ENCODE measurements around the gene LMCD1. TPM values are rescaled to one million over a fixed set of nuclear protein-coding genes. Genes with fewer than 3 reads are reported as not detected.

Gene LMCD1
- total RNA-seq, 2 experiments from 2014 or later, result 0.47 TPM; not detected in 1

DNA sequence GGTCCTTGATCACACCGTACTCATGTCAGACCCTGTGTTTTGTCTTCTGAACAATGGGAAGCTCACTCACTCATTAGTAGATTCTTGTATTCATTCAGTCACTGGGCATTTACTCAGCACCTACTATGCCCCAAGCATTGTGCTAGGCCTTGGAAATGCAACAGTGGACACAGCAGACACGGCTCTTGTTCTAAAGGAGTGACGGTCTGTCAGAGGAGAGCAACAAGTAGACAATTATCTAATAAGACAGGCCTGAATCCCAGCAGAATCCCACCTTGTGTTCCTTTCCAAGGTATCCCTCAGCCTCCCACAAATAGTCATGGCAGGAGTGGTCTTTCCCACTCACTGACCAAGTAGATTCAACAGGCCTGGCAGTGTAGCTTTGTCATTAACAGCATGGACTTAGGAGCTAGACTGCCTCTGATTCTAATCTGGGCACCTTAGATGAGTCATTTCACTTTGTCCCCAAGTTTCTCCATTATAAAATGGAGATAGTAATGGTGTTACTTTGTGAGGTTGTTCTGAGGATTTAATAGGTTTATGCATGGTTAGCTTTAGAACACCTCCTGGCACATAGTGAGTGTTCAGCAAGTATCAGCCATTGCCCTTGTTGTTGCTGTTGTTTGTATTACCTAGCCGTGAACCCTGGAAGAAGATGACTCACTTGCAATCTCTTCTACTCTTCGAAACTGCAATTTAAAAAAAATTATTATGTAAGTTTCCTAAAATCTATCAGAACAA is 73.9 kb downstream of the LMCD1 start:
- ChIA-PET POLR2A (interaction anchor here (0.6 kb wide), 1 partner anchor 1923 kb away, joined by 4 read pairs; no protein-coding TSS in a partner anchor), CTCF (ENCODE audit: unreplicated experiment) (no interaction called here)
- Histone ChIP-seq H3K4me3 (ENCODE audit: low read depth, low read length, poor library complexity, severe bottlenecking) (no peak overlapping the region), H2AFZ (ENCODE audit: low read length) (no peak overlapping the region), H3K79me2 (ENCODE audit: insufficient read depth, low read depth, low read length) (no peaks in the 10 kb centered on the region), H4K20me1 (ENCODE audit: insufficient read depth, low read length) (no peaks in the 10 kb centered on the region), H3K9me3 (ENCODE audit: low read length) (no peaks in the 10 kb centered on the region), H3K9me2 (ENCODE audit: insufficient read depth, low read length) (no peaks in the 10 kb centered on the region), H3K27ac (ENCODE audit: low read depth, low read length, poor library complexity, severe bottlenecking) (no peak overlapping the region), H3K4me2 (ENCODE audit: low read length) (no peak overlapping the region), H3K4me1 (ENCODE audit: insufficient read depth, low read length, poor library complexity, severe bottlenecking) (no peaks in the 10 kb centered on the region), H3K36me3 (ENCODE audit: insufficient read depth, low read length) (no peaks in the 10 kb centered on the region)
- TF ChIP-seq, protein P1, sequence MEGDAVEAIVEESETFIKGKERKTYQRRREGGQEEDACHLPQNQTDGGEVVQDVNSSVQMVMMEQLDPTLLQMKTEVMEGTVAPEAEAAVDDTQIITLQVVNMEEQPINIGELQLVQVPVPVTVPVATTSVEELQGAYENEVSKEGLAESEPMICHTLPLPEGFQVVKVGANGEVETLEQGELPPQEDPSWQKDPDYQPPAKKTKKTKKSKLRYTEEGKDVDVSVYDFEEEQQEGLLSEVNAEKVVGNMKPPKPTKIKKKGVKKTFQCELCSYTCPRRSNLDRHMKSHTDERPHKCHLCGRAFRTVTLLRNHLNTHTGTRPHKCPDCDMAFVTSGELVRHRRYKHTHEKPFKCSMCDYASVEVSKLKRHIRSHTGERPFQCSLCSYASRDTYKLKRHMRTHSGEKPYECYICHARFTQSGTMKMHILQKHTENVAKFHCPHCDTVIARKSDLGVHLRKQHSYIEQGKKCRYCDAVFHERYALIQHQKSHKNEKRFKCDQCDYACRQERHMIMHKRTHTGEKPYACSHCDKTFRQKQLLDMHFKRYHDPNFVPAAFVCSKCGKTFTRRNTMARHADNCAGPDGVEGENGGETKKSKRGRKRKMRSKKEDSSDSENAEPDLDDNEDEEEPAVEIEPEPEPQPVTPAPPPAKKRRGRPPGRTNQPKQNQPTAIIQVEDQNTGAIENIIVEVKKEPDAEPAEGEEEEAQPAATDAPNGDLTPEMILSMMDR (conservative IDR thresholded peaks at IDR 0.05; ENCODE audit: low read length), result no peak
- no peak for TF ChIP-seq EZH2phosphoT487 (IDR thresholded peaks at IDR 0.05; ENCODE audit: borderline replicate concordance, low read depth, low read length)
- intact Hi-C loops (cut with micrococcal nuclease; ENCODE audit: unreplicated experiment), result no loop called here
- no TSS peak for BruUV-seq (replicated peaks)
- no peak for DNase-seq (ENCODE audit: low spot score)

DNA sequence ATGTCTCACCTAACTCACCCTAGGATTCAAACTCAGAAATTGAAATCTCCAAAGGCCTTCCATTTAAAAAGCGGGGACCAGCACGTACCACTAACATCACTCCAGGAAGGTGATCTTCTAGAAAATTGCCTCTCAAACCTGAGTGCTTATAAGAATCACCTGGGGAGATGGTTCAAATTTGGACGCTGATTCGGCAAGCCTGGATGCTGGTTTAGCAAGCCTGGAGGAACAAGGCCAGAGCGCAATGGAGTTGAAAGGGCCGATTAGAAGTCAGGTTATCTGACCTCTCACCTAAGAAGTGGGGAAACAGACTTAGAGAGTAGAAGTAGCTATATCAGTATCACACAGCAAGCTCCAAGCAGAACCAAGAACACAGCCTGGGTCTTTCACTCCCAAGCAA is 74.8 kb downstream of the LMCD1 start:
- no TSS peak for BruUV-seq (replicated peaks)

More for the DNA sequence above, 74.8 kb downstream of the LMCD1 start:
- Histone ChIP-seq H3K4me3 (ENCODE audit: low read depth, low read length, poor library complexity, severe bottlenecking) (no peak overlapping the region), H3K4me2 (ENCODE audit: low read length) (no peak overlapping the region), H3K4me1 (ENCODE audit: insufficient read depth, low read length, poor library complexity, severe bottlenecking) (no peaks in the 10 kb centered on the region), H3K27ac (ENCODE audit: low read depth, low read length, poor library complexity, severe bottlenecking) (no peak overlapping the region), H4K20me1 (ENCODE audit: insufficient read depth, low read length) (no peaks in the 10 kb centered on the region), H3K9me3 (ENCODE audit: low read length) (no peaks in the 10 kb centered on the region), H3K79me2 (ENCODE audit: insufficient read depth, low read depth, low read length) (no peaks in the 10 kb centered on the region), H2AFZ (ENCODE audit: low read length) (no peak overlapping the region), H3K9me2 (ENCODE audit: insufficient read depth, low read length) (no peaks in the 10 kb centered on the region), H3K36me3 (ENCODE audit: insufficient read depth, low read length) (no peaks in the 10 kb centered on the region)
- no peak for DNase-seq (ENCODE audit: low spot score)
- intact Hi-C loops (cut with micrococcal nuclease; ENCODE audit: unreplicated experiment), result no loop called here
- ChIA-PET CTCF (ENCODE audit: unreplicated experiment) (no interaction called here), POLR2A (no interaction called here)
- TF ChIP-seq, protein P1 (conservative IDR thresholded peaks at IDR 0.05; ENCODE audit: low read length), result no peak
- no peak for TF ChIP-seq EZH2phosphoT487 (IDR thresholded peaks at IDR 0.05; ENCODE audit: borderline replicate concordance, low read depth, low read length)
